ENCODE measurements around the gene MRTO4.

DNA sequence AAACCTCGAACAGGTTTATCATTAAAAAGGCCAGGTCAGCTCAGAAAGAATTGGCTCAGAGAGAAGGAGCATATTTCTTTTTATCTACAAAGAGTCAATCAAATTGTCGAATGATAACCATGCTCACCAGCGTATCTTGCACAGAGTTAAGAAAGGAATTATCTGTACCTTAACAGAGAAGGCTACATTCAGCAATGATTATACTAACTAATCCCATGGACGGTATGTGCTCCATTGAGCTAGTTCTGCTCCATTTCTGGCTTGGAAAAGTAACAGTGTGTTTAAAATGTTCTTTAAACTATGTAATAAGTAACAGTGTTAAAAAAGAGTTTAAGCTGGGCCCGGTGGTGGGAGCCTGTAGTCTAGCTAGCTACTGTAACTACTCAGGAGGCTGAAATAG lies 45.8 kb upstream of the MRTO4 start:
- no peak for TF ChIP-seq EZH2 (IDR thresholded peaks at IDR 0.05; ENCODE audit: borderline replicate concordance)
- TF ChIP-seq EZH2phosphoT487 (IDR thresholded peaks at IDR 0.05; ENCODE audit: low read depth, severe bottlenecking, unreplicated experiment) = no peak
- TF ChIP-seq CTCF (IDR thresholded peaks at IDR 0.05; ENCODE audit: poor library complexity) = no peak
